ENCODE results near the gene MLLT10. TPM values are rescaled to one million over a fixed set of nuclear protein-coding genes. Genes with fewer than 3 reads are reported as not detected.

Gene MLLT10
- total and polyA plus RNA-seq, 10 of the 15 experiments (the other 5 are each of a cell fraction or from before 2014, with no cell fraction given) = 8.7 to 61.1 (median 28.5) TPM

DNA sequence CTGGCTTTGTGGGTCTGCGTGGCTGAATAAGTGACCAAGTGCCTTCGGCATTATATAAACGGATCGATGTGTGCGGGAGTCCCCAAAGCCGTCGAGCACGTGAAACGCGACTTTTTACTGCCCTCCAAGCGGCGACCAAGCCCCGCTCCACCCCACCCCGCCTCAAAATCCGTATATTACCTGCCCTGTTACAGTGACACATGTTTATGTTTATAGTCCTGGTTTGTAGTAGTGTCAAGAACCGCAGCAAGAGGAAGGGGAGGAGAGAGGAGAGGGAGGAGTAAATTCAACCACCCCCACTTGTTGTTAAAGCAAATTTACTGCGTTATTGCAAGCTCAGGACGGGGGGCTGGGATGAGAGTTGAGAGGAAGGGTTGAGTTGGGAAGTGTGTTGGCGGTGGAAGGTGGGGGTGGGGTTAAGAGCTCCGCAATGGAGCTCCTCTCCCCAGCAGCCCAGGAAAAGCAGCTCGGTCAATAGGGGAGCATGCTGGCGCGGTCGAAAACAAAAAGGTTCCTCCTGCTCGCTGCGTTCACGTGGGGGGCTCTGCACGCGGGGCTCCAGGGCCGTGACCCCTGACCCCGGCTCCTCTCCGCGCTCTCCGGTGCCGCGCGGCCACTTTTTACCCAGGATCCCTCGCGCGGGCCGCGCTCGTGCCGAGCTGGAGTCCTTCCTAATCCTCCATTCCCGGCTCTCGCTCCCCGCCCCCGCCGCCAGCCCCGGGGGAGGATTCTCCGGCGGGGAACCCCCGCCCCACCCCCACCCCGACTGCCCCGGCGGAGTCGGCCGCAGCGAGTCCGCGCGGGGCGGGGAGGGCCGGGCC is 8.5 kb upstream of the MLLT10 start, which contains the start of gene SKIDA1 (continued):
- TF ChIP-seq BHLHE40 (IDR thresholded peaks at IDR 0.05; ENCODE audit: borderline replicate concordance in 1 of 2, low read depth in 2 of 2, low read length in 1 of 2) (peak; percentile 66 to 92; a peak in 3 of 4 replicates), SP1 (IDR thresholded peaks at IDR 0.05; ENCODE audit: low read depth, low read length) (no peak), RELA (IDR thresholded peaks at IDR 0.05; ENCODE audit: borderline replicate concordance, partially characterized antibody) (peak; percentile 29), MEF2B (IDR thresholded peaks at IDR 0.05; ENCODE audit: partially characterized antibody, poor library complexity, severe bottlenecking) (peak; percentile 42), CREM (IDR thresholded peaks at IDR 0.05; ENCODE audit: low read depth) (no peak), NR2F1 (conservative IDR thresholded peaks at IDR 0.05) (peak; percentile 99), SMARCA5 (IDR thresholded peaks at IDR 0.05) (peak; percentile 40; the same call in 1 of the 2 replicates), BMI1 (IDR thresholded peaks at IDR 0.05; ENCODE audit: borderline replicate concordance) (0 out of 2 replicates have a peak, but pooled peaks have one; percentile 47), ZZZ3 (IDR thresholded peaks at IDR 0.05; ENCODE audit: control insufficient read depth, insufficient read length, low read depth) (no peak)
- TF ChIP-seq, protein P1, sequence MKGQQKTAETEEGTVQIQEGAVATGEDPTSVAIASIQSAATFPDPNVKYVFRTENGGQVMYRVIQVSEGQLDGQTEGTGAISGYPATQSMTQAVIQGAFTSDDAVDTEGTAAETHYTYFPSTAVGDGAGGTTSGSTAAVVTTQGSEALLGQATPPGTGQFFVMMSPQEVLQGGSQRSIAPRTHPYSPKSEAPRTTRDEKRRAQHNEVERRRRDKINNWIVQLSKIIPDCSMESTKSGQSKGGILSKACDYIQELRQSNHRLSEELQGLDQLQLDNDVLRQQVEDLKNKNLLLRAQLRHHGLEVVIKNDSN (IDR thresholded peaks at IDR 0.05; ENCODE audit: borderline replicate concordance, extremely low read length, insufficient read depth, low read depth, low read length) = peak; percentile 40

All from GM12878 (cell line).